Effector CD8-positive, alpha-beta T cell (primary cell): ENCODE measurements around the gene FAM210A.

Source experiments
- DNase-seq: peaks from one replicate; lab custom pipeline; 2025; lab: John Stamatoyannopoulos, UW

Gene FAM210A

GRCh38 chr18:13621886-13622619, 104.3 kb downstream of the FAM210A start:
- no peak for DNase-seq

GRCh38 chr18:13621446-13621849, 104.9 kb downstream of the FAM210A start:
- DNase-seq = no peak

- DNase-seq = no peak
These were observed 105.4 kb downstream of the FAM210A start for GRCh38 chr18:13620818-13621445.

- DNase-seq = no peak
These were observed 106.1 kb downstream of the FAM210A start for GRCh38 chr18:13620206-13620672.

- no peak for DNase-seq
These were observed 106.7 kb downstream of the FAM210A start for GRCh38 chr18:13619505-13620205.

- DNase-seq = no peak
These were observed 107.5 kb downstream of the FAM210A start for GRCh38 chr18:13618760-13619438.

- no peak for DNase-seq
These were observed 108.4 kb downstream of the FAM210A start for GRCh38 chr18:13617826-13618515.

- no peak for DNase-seq
These were observed 109.8 kb downstream of the FAM210A start for GRCh38 chr18:13616525-13617035.

GRCh38 chr18:13616041-13616440, 110.3 kb downstream of the FAM210A start:
- DNase-seq = no peak

- no peak for DNase-seq
These were observed 110.9 kb downstream of the FAM210A start for GRCh38 chr18:13615432-13615861.

- DNase-seq = no peak
These were observed 111.6 kb downstream of the FAM210A start for GRCh38 chr18:13614641-13615288.

- no peak for DNase-seq
These were observed 112.5 kb downstream of the FAM210A start for GRCh38 chr18:13613591-13614501.
